ENCODE measurements around the gene DCAF8.
A peak's percentile ranks its signal among the peaks of the same experiment; 100 is the strongest.
"Not testable (repeated sequence)": the region's sequence is repeated elsewhere in the genome, so short reads cannot be mapped to it uniquely, and the experiment has no call there.

DCAF8 gene

DNA sequence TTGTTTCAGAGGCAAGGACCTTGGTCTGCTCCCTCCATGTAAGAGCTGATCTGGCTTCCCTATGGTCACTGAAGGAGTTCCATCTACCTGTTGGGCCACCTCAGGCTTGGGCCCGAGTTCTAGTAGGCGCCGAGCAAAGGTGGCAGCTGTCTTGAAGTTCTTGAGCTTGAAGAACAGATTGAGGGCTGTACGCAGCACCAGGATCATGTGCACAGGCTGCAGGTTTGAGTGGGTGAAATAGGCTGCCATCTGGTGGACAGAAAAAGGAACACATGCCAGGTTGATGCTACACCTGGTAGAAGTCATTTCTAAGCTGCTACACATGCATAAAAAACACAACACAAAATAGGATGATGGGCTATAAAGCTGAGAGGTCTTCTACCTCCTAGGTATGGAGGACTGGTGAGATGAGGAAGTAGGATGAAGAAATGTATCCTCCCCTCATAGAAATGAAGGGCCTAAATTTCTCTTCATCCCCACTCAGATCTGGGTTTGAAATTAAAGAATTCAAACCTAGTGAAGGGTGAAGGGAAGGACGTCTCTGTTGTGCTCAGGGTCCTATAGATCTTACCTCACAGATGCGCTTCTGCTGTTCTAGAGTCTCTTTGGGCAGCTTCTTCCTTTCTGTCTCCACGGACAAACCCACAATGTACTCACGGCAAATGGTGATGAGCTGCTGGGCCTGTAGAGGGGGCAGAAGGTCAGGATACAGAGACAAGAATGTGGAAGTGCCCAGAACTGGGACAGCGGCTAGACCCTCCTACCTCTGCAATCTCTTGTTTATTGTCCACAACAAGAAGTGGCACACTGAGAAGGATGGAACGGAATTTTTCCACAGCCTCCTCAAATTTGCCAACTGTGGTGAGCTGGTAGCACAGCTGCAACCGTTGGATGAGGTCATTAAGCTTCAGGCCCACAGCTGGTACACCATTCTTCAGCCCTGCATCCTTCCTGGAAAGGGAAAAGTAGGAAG lies 29.2 kb upstream of the DCAF8 start:
- Histone ChIP-seq H3K79me2 (ENCODE audit: insufficient read depth, low read depth) (no peaks in the 10 kb centered on the region), H3K4me1 (ENCODE audit: low read depth, poor library complexity, severe bottlenecking) (peaks cover 7% of the 10 kb centered on the region), H3K9ac (no peak overlapping the region), H3K27me3 (ENCODE audit: insufficient read depth, low read depth) (no peaks in the 10 kb centered on the region), H3K4me3 (IDR thresholded peaks at IDR 0.05; ENCODE audit: insufficient read depth, low read depth, low read length) (no peak overlapping the region), H4K20me1 (ENCODE audit: insufficient read depth) (no peaks in the 10 kb centered on the region), H3K36me3 (ENCODE audit: insufficient read depth) (peaks cover 40% of the 10 kb centered on the region), H3K4me2 (no peak overlapping the region), H3K27ac (no peak overlapping the region; the same call in 1 of the 2 replicates), H2AFZ (ENCODE audit: low read depth) (no peak overlapping the region)
- TF ChIP-seq, protein P1, sequence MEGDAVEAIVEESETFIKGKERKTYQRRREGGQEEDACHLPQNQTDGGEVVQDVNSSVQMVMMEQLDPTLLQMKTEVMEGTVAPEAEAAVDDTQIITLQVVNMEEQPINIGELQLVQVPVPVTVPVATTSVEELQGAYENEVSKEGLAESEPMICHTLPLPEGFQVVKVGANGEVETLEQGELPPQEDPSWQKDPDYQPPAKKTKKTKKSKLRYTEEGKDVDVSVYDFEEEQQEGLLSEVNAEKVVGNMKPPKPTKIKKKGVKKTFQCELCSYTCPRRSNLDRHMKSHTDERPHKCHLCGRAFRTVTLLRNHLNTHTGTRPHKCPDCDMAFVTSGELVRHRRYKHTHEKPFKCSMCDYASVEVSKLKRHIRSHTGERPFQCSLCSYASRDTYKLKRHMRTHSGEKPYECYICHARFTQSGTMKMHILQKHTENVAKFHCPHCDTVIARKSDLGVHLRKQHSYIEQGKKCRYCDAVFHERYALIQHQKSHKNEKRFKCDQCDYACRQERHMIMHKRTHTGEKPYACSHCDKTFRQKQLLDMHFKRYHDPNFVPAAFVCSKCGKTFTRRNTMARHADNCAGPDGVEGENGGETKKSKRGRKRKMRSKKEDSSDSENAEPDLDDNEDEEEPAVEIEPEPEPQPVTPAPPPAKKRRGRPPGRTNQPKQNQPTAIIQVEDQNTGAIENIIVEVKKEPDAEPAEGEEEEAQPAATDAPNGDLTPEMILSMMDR (conservative IDR thresholded peaks at IDR 0.05; ENCODE audit: low read depth, low read length), result peak; percentile 100

DNA sequence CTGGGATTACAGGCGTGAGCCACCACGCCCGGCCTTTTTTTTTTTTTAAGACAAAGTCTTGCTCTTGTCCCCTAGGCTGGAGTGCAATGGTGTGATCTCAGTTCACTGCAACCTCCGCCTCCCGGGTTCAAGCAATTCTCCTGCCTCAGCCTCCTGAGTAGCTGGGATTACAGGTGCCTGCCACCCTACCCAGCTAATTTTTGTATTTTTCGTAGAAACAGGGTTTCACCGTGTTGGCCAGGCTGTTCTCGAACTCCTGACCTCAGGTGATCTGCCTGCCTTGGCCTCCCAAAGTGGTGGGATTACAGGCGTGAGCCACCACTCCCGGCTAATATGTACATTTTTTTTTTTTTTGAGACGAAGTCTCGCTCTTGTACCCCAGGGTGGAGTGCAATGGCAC lies 25.4 kb upstream of the DCAF8 start:
- Histone ChIP-seq H3K79me2 (ENCODE audit: insufficient read depth, low read depth) (peaks cover 15% of the 10 kb centered on the region), H3K4me1 (ENCODE audit: low read depth, poor library complexity, severe bottlenecking) (peaks cover 27% of the 10 kb centered on the region), H3K36me3 (ENCODE audit: insufficient read depth) (peaks cover 22% of the 10 kb centered on the region; the same call in 1 of the 2 replicates)
- not testable (repeated sequence) for H3K9ac ChIP-seq; H3K4me2 ChIP-seq; H3K27me3 ChIP-seq (ENCODE audit: insufficient read depth, low read depth); H3K4me3 ChIP-seq (IDR thresholded peaks at IDR 0.05; ENCODE audit: insufficient read depth, low read depth, low read length); H4K20me1 ChIP-seq (ENCODE audit: insufficient read depth); H3K27ac ChIP-seq; H2AFZ ChIP-seq (ENCODE audit: low read depth)

DNA sequence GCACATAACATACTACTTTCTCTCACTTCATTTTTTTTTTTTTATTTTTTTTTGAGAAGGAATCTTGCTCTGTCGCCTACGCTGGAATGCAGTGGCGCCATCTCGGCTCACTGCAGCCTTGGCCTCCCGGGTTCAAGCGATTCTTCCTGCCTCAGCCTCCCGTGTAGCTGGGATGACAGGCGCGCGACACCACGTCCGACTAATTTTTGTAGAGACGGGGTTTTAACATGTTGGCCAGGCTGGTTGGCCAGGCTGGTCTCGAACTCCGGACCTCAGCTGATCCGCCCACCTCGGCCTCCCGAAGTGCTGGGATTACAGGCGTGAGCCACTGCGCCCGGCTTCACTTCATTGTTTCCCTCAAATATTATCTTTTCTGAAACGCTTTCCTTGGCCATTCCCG lies 23.2 kb upstream of the DCAF8 start:
- Histone ChIP-seq H4K20me1 (ENCODE audit: insufficient read depth) (no peaks in the 10 kb centered on the region), H3K79me2 (ENCODE audit: insufficient read depth, low read depth) (peaks cover 15% of the 10 kb centered on the region), H3K4me1 (ENCODE audit: low read depth, poor library complexity, severe bottlenecking) (peaks cover 20% of the 10 kb centered on the region), H3K27ac (no peak overlapping the region), H3K27me3 (ENCODE audit: insufficient read depth, low read depth) (no peaks in the 10 kb centered on the region), H3K9ac (no peak overlapping the region), H3K4me2 (peak overlapping the region; percentile 98), H3K36me3 (ENCODE audit: insufficient read depth) (peaks cover 6% of the 10 kb centered on the region; the same call in 1 of the 2 replicates), H2AFZ (ENCODE audit: low read depth) (peak overlapping the region; percentile 79), H3K4me3 (IDR thresholded peaks at IDR 0.05; ENCODE audit: insufficient read depth, low read depth, low read length) (no peak overlapping the region)
- TF ChIP-seq, protein P1 (conservative IDR thresholded peaks at IDR 0.05; ENCODE audit: low read depth, low read length), result no peak; the same call in 1 of the 2 replicates

DNA sequence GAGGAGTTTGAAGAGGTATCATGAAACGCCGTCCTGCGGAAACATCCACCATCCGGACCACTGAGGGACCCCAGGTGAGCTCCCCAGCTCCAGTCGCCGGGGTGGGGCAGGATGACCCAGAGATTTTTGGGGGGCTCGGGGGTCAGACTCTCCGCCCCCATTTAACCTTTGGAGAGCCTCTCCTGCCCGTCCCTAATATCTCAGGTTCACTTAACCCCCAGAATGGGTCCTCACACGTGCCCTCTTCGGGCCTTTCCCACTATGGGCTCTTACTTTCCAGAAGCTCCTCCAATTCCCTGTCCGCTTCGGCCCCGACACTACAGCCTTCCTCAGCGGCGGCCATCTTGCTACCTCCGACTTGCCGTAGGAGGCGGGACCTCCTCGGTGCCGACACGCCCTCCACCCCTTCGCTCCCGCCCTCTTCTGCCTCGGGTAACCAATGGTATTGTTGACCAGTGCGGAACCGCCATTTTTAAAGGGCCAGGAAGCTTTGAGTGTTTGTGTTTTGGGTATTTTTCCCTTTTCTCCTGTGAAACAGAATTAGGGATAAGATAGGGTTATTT lies 22.5 kb upstream of the DCAF8 start, which contains the start of gene PEX19:
TSS of gene PEX19 (minus strand) at position 352 of the 563 bp plus-strand sequence. CDS start at position 343, 9 bp downstream.
- Histone ChIP-seq H3K9ac (peak within 1 kb of the TSS; percentile 68), H4K20me1 (ENCODE audit: insufficient read depth) (no peaks in the 10 kb centered on the region), H3K36me3 (ENCODE audit: insufficient read depth) (peaks cover 3% of the 10 kb centered on the region; the same call in 1 of the 2 replicates), H2AFZ (ENCODE audit: low read depth) (peak within 1 kb of the TSS; percentile 79), H3K27ac (peak within 1 kb of the TSS; percentile 29; the same call in 1 of the 2 replicates), H3K27me3 (ENCODE audit: insufficient read depth, low read depth) (no peaks in the 10 kb centered on the region), H3K4me2 (peak within 1 kb of the TSS; percentile 98), H3K79me2 (ENCODE audit: insufficient read depth, low read depth) (peaks cover 15% of the 10 kb centered on the region), H3K4me3 (IDR thresholded peaks at IDR 0.05; ENCODE audit: insufficient read depth, low read depth, low read length) (peak within 1 kb of the TSS; percentile 99), H3K4me1 (ENCODE audit: low read depth, poor library complexity, severe bottlenecking) (peaks cover 20% of the 10 kb centered on the region)
- TF ChIP-seq, protein P1 (conservative IDR thresholded peaks at IDR 0.05; ENCODE audit: low read depth, low read length), result no peak

Measured in KMS-11 (cell line).